HG02870 (cell line): ENCODE results near the gene MAGEB4.
"Not testable (repeated sequence)": the region's sequence is repeated elsewhere in the genome, so short reads cannot be mapped to it uniquely, and the experiment has no call there.

ENCODE experiments used
- ATAC-seq: cut with Tn5 transposase; IDR thresholded peaks from one replicate; pipeline ENCODE4 v1.9.1; 2021; ENCODE audit warnings: mild to moderate bottlenecking, moderate library complexity; ENCODE audit not compliant: unreplicated experiment

The MAGEB4 gene

GRCh38 chrX:30241724-30242415, at the start of gene MAGEB4:
Gene MAGEB4, plus strand, starts transcription at chrX:30242000. Its CDS starts 136 bp downstream, at chrX:30242136.
- ATAC-seq = peak; percentile 57

DNA sequence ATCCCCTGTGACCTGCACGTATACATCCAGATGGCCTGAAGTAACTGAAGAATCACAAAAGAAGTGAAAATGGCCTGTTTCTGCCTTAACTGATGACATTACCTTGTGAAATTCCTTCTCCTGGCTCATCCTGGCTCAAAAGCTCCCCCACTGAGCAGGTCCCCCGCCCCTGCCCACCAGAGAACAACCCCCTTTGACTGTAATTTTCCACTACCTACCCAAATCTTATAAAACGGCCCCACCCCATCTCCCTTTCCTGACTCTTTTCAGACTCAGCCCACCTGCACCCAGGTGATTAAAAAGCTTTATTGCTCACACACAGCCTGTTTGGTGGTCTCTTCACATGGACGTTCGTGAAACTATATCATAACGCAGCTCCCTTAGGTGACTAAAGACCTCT, 47.9 kb upstream of the MAGEB4 start:
- ATAC-seq = not testable (repeated sequence)

GRCh38 chrX:30196322-30196721, 45.5 kb upstream of the MAGEB4 start:
- ATAC-seq = peak; percentile 86

- ATAC-seq = no peak
Measured at GRCh38 chrX:30212172-30212571, 29.6 kb upstream of the MAGEB4 start.

- ATAC-seq = no peak
Measured at GRCh38 chrX:30215357-30215843, 26.4 kb upstream of the MAGEB4 start, which contains the start of gene MAGEB2. Gene MAGEB2, plus strand, starts transcription at chrX:30215563. Its CDS starts 3,018 bp downstream, at chrX:30218581.

DNA sequence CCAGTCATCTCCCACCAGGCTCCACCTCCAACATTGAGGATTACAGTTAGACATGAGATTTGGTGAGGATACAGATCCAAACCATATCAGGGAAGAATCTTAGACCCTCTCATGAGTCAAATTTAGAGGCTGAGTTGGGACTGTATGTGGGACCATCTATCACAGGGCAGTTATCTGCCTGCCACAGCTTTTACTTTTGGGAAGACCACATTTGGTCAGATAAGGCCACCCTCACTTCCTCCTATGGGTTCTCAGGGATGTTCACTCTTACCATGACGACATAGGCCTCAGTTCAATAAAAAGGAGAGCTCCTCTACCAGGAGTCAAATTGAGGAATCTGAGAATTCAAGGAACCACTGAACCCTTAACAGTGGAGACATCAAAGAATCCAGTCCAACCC, 24.3 kb upstream of the MAGEB4 start:
- no peak for ATAC-seq

- no peak for ATAC-seq
Measured at GRCh38 chrX:30219372-30219771, 22.4 kb upstream of the MAGEB4 start.

DNA sequence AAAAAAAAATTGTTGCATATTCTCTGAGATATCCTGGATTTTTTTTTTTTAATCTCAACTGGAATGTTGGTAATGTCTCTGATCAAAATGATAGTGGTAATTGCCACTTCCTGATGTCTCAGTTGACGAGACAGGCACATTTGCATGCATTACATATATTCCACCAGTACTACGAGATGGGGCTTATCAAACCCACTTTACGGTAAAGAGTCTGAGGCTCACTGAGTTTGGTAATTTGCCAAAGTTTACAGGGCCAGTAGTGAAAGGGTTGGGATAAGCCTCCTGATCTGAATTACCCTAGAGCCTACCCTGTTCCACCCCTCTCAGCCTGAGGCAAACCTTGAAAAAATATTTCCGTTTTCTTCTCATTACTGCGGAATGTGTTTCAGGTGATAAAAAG, 21.1 kb upstream of the MAGEB4 start:
- no peak for ATAC-seq

GRCh38 chrX:30224536-30224935, 17.3 kb upstream of the MAGEB4 start:
- ATAC-seq = no peak

- no peak for ATAC-seq
Measured at GRCh38 chrX:30228526-30228925, 13.3 kb upstream of the MAGEB4 start.

- ATAC-seq = no peak
Measured at GRCh38 chrX:30230395-30230794, 11.4 kb upstream of the MAGEB4 start, which contains the start of gene MAGEB3. Gene MAGEB3, plus strand, starts transcription at chrX:30230657. Its CDS starts 5,268 bp downstream, at chrX:30235925.

GRCh38 chrX:30246769-30247489, 5.1 kb downstream of the MAGEB4 start, which contains the start of gene MAGEB1:
Gene MAGEB1, plus strand, starts transcription at chrX:30247146. Its CDS starts 3,348 bp downstream, at chrX:30250494.
- ATAC-seq = no peak

DNA sequence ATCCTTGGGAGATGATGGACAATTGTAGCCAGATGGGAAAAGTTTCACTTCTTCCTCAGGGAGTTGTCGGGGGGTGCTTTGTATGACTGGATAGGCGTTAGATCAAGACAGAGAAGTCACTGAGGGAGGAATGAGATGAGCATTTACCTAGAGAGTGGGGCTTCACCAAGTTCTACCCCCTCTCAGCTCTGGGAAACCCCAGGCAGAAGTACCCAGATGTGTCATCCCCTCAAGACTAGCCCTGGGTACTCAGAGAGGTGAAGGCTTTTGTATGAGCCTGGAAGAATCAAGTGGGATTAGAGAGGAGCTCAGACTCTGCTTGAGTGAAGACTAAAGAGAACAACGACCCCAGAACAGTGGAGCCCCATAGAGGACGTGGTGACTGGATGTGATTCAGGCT, 7.1 kb downstream of the MAGEB4 start:
- ATAC-seq = peak; percentile 69

DNA sequence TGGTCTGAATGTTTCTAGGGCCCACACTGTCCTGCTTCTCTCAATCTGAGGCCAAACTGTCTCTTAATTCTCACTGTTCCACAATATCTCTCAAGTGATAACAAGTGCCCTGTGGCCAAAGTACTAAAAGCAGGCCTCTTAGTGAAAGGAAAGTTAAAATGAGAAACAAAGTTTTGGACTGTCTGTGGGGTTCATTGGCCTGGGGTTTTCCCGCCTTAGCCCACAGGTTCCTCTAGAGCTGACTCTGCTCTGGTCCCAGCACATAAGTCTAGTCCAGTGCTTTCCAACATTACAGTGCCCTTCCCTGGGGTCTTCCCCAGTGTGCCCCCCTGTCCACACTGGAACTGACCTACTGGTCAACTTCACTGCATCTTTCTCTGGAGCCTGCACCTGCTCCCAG, 11.5 kb downstream of the MAGEB4 start:
- peak; percentile 75 for ATAC-seq

DNA sequence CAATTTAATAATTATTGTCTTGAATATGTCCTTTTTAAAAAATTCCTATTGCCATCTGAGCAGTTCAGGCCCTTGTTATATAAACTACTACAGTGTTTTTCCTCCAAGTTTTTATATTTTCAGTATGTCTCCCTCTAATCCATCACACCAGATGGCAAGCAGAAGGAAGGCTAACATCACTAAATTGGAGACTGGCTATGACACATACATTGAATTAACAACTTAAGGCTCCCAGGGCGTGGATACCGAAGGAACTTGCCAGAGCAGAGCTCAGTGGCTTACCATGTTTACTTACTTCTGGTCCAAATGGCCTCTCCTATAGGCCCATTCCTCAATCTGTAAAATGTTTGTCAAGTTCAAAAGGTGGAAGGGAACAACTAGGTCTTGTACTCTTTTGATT, 18.1 kb downstream of the MAGEB4 start:
- ATAC-seq = no peak

GRCh38 chrX:30261012-30261411, 19.2 kb downstream of the MAGEB4 start:
- no peak for ATAC-seq

GRCh38 chrX:30262763-30263162, 21.0 kb downstream of the MAGEB4 start:
- no peak for ATAC-seq

DNA sequence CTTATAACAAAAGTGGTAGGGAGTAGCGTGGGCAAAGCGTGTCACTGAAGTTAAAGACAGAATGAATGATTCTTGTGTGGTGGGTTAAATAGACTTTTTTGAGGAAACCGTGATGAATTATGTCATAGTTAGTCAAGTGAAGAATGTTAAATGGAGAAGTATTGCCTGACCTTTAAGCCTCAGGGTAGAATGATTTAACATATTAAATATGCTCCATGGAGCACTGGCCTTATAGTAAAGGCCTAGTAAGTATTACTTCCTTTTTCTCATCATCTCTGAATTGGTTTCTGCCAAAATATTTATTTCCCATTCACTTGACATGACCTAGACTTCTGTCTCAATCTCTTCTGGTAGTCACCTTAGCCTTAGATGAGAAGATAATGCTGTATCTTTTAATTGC, 28.8 kb downstream of the MAGEB4 start:
- no peak for ATAC-seq

- ATAC-seq = no peak
Measured at GRCh38 chrX:30275498-30275897, 33.7 kb downstream of the MAGEB4 start.

DNA sequence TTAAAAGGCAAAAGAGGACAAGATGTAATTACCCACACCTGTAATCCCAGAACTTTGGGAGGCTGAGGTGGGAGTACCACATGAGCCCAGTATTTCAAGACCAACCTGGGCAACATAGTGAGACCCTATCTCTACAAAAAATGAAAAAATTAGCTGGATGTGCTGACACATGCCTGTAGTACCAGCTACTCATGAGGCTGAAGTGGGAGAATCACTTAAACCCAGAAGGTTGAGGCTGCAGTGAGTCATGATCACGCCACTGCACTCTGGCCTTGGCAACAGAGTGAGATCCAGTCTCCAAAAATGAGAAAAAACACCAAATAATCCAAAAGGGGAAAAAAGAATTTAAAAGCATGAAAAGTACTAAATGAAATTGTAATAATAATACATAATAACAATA, 36.6 kb downstream of the MAGEB4 start:
- ATAC-seq = no peak

- no peak for ATAC-seq
Measured at GRCh38 chrX:30280428-30280827, 38.6 kb downstream of the MAGEB4 start.

- ATAC-seq = no peak
Measured at GRCh38 chrX:30282527-30282926, 40.7 kb downstream of the MAGEB4 start.
